ENCODE results near the gene OOEP.

The OOEP gene

DNA sequence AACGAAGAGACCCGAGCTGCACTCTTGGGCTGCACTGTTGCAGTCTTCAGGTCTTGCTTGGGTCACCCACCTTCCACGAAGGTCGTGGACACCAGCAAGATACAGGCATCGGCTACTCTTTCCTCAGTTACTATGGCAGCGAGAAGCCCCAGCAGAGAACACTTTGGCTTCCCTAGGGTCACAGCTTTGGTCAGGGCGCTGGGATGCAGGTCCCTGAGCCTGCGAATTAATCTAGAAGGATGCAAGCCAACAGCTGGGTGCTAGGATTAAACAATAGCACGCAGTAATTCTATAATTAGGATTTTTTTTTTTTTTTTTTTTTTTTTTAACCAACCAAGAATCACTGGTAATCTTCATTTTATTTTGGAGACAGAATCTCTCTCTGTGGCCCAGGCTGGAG is 5.1 kb downstream of the OOEP start:
- no peak for DNase-seq (ENCODE audit: low read depth)

DNA sequence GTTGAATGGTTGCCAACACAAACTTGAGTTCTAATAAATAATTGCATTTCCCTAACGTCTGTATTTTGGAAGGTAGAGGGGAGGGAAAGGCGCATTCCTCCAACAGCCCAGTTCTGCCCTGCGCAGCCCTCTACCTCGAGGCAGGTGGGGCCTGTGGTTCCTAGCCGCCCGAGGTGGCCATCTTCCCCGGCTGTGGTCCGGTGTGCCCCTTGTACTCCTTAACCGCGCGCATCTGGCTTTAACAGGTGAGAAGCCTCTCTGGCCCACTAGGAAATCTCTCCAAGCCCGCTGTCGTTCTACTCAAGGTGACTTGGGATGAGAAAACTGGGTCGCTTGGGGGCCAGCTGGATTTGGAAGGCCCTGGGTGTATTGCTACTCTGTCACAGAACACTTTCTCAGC is 5.6 kb downstream of the OOEP start:
- no peak for DNase-seq (ENCODE audit: low read depth)

GRCh38 chr6:73363537-73363875 is 6.2 kb downstream of the OOEP start:
- no peak for DNase-seq (ENCODE audit: low read depth)

- DNase-seq (ENCODE audit: low read depth) = no peak
Measured at GRCh38 chr6:73362869-73363536, 6.7 kb downstream of the OOEP start.

GRCh38 chr6:73362358-73362757 is 7.3 kb downstream of the OOEP start, which contains the start of gene KHDC3L:
Gene KHDC3L, plus strand, starts transcription at chr6:73362658. Its CDS starts 72 bp downstream, at chr6:73362730.
- no peak for DNase-seq (ENCODE audit: low read depth)

- DNase-seq (ENCODE audit: low read depth) = no peak
Measured at GRCh38 chr6:73353636-73354593, 15.8 kb downstream of the OOEP start, which contains the start of gene DPPA5. Gene DPPA5, minus strand, starts transcription at chr6:73354276. Its CDS starts 51 bp downstream, at chr6:73354225.

GRCh38 chr6:73349311-73349710 is 20.4 kb downstream of the OOEP start:
- DNase-seq (ENCODE audit: low read depth) = no peak

GRCh38 chr6:73348550-73349204 is 21.0 kb downstream of the OOEP start:
- DNase-seq (ENCODE audit: low read depth) = no peak

DNA sequence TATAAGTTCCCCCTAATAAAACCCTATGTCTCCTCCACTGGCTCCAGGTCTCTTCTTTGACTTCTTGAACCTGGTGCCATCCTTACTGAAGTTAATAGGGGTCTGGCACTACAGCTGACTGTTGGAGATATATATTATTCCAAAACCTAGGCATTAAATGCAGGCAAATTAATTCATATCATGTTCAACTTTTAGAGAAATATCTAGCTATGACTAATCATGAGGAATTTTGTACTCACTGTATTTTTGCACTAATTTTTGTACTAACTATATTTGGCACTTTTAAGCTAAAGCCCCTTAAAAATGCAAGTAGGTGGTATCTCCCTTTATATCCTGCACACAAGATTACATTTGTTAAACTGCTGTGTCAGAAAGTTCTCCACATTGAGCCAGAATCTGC is 26.5 kb downstream of the OOEP start:
- no peak for DNase-seq (ENCODE audit: low read depth)

- DNase-seq (ENCODE audit: low read depth) = no peak
Measured at GRCh38 chr6:73342174-73342573, 27.5 kb downstream of the OOEP start.

GRCh38 chr6:73341335-73341734 is 28.4 kb downstream of the OOEP start:
- no peak for DNase-seq (ENCODE audit: low read depth)

DNA sequence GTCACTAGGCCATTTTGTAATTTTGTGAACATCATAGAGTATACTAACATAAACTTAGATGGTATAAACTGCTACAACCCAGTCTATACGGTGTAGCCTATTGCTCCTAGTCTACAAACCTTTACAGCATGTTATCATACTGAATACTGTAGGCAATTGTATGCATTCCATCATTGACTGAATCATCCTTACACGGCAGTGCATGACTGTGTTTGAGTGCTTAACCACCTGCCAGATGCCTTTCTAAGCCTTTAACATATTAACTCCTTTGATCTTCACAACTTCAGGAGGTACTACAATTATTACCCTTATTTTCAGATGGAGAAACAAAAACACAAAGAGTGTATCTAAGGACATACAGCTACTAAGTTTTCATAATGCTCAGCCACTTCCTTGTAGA is 29.6 kb downstream of the OOEP start:
- DNase-seq (ENCODE audit: low read depth) = no peak

GRCh38 chr6:73339340-73339739 is 30.4 kb downstream of the OOEP start:
- no peak for DNase-seq (ENCODE audit: low read depth)

- DNase-seq (ENCODE audit: low read depth) = no peak
Measured at GRCh38 chr6:73329201-73329600, 40.5 kb downstream of the OOEP start.

DNA sequence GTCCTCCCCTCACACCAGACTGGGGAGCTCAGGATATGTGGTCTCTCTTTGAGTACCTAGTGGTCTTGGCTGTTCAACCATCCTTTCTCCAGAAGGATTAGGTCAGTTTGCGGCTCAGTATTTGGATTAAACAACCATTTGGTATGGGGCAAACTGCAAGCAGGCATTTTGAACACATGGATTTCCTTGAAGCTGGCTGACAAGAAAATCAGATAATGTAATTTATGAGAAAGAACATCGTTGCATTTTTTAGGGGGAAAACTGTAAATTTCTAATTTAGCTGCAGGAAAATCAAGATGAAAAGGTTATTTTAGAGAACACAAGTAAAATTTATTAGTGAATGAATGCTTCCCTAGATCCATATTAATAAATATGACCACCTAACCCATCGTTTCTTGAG is 40.9 kb downstream of the OOEP start:
- no peak for DNase-seq (ENCODE audit: low read depth)

GRCh38 chr6:73325656-73326055 is 44.0 kb downstream of the OOEP start:
- DNase-seq (ENCODE audit: low read depth) = no peak

- no peak for DNase-seq (ENCODE audit: low read depth)
Measured at GRCh38 chr6:73323323-73323722, 46.4 kb downstream of the OOEP start.
